ENCODE measurements around the gene ZFYVE21.

The ZFYVE21 gene

GRCh38 chr14:103731481-103731880 is 15.9 kb downstream of the ZFYVE21 start:
- no peak for TF ChIP-seq CTCF (IDR thresholded peaks at IDR 0.05; ENCODE audit: borderline replicate concordance, insufficient read depth, low read depth, low read length)
- no peak overlapping the region for H3K4me3 ChIP-seq (ENCODE audit: low read depth, low read length)

DNA sequence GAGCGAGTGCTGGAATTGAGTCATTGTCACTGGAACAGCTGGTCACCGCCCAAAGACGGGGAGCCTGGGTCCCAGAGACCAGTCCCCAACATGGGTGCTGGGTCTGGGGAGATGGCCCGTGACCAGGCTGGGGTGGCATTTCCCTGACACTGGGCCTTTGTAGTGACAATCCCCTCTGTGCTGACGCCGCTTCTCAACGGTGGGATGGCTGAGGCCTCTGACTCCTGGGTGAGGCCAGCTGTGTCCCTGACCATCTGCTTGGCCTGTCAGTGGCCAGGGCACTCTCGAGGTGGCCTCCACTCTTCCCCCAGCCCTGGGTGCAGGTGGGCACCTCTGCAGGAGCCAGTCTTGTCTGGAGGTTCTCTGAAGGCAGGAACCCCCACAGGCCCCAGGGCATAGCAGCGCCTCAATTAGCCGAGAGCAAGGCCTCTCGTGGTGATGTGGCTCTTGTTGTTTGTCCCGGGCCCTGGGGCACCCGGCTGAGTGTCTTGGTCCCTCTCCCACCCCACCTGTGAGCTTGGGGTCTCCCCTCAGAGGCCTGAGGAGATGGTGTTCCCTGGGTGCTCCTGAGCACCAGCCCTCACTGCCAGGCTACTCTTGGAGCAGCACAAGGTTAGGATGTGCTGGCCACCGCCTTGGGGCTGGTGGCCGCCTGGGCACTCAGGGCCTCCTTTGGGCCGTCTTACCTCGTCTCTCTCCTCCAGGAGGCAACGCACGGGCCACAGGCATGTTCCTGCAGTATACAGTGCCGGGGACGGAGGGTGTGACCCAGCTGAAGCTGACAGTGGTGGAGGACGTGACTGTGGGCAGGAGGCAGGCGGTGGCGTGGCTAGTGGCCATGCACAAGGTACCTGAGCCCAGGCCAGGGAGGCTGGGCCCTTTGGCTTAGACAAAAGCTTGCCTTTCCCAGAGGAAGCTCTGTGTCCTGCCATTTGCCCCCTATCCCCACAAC is 16.6 kb downstream of the ZFYVE21 start:
- no peak overlapping the region for H3K4me3 ChIP-seq (ENCODE audit: low read depth, low read length)
- no peak for TF ChIP-seq CTCF (IDR thresholded peaks at IDR 0.05; ENCODE audit: borderline replicate concordance, insufficient read depth, low read depth, low read length)

DNA sequence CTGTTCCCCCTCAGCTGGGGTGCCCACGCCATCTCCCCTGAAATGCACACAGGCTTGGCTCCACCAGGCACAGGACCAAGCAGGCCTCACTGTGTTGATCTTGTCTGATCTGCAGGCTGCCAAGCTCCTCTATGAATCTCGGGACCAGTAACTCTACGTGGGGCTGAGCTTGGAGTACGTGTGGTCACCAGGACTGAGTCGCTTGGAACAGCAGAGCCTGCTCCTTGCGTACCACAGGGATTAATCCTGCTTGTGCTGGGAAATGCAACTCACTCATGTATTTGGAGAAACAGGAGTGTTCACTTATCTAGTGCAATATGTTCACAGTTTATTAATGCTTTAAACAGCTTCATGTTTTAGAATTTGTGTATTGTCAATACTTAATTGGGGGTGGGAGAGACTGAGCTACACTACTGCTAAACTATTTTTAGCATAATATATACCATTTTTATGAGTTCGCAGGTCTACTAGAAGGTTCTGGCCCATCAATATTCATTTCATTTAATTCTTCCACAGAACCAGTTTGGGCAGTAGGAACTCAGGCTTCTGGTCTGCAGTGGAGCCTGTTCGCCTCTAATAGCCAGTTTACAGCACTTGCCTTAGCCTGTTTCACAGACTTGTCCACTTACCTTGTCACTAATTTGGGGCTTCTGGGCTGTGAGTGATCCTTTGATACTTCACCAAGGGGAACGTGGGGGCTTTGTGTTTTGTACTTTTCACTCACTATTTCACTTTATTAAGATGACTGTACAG is 17.4 kb downstream of the ZFYVE21 start:
- H3K4me3 ChIP-seq (ENCODE audit: low read depth, low read length) = no peak overlapping the region
- no peak for TF ChIP-seq CTCF (IDR thresholded peaks at IDR 0.05; ENCODE audit: borderline replicate concordance, insufficient read depth, low read depth, low read length)

- TF ChIP-seq CTCF (IDR thresholded peaks at IDR 0.05; ENCODE audit: borderline replicate concordance, insufficient read depth, low read depth, low read length) = no peak
- H3K4me3 ChIP-seq (ENCODE audit: low read depth, low read length) = no peak overlapping the region
Observed at GRCh38 chr14:103733651-103734050, 18.0 kb downstream of the ZFYVE21 start.

- no peak overlapping the region for H3K4me3 ChIP-seq (ENCODE audit: low read depth, low read length)
- no peak for TF ChIP-seq CTCF (IDR thresholded peaks at IDR 0.05; ENCODE audit: borderline replicate concordance, insufficient read depth, low read depth, low read length)
Observed at GRCh38 chr14:103734081-103734888, 18.7 kb downstream of the ZFYVE21 start.

DNA sequence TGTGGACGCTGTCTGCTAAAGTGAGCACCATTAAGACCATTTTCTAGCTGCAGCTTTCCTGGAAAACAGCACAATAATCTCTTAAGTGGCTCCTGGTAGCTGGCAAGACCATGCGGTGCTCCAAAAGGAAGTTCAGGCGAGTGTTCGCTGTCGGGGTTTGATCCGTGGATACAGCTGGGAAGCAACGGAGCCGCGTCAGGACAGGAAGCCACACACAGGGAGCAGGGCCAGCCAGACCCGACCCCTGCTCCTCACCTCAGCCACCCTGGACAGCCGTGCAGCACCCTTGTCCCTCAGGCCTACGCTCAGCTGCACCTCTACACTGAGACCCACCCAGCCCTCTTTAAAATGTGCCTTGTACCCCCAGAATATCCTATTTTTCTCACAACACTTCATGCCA is 19.4 kb downstream of the ZFYVE21 start:
- no peak overlapping the region for H3K4me3 ChIP-seq (ENCODE audit: low read depth, low read length)
- no peak for TF ChIP-seq CTCF (IDR thresholded peaks at IDR 0.05; ENCODE audit: borderline replicate concordance, insufficient read depth, low read depth, low read length)
